ENCODE measurements around the gene TEP1. TPM values are rescaled to one million over a fixed set of nuclear protein-coding genes. Genes with fewer than 3 reads are reported as not detected.

The TEP1 gene
- total and polyA plus RNA-seq, 10 of the 15 experiments (the other 5 are each of a cell fraction or from before 2014, with no cell fraction given), result 3.3 to 29.7 (median 16.8) TPM

- peak; percentile 62 to 72 (median 68) for TF ChIP-seq CTCF (IDR thresholded peaks at IDR 0.05 in 2 of 3, conservative IDR thresholded peaks at IDR 0.05 in 1 of 3; ENCODE audit: control insufficient read depth in 2 of 3, extremely low read depth in 1 of 3, insufficient read depth in 1 of 3, low read depth in 3 of 3, low read length in 3 of 3)
- no peak for TF ChIP-seq STAT1 (conservative IDR thresholded peaks at IDR 0.05)
- no peak for TF ChIP-seq BCL11A (IDR thresholded peaks at IDR 0.05; ENCODE audit: low read depth, low read length)
Observed at GRCh38 chr14:20415782-20416206, 2.5 kb upstream of the TEP1 start (continued).

DNA sequence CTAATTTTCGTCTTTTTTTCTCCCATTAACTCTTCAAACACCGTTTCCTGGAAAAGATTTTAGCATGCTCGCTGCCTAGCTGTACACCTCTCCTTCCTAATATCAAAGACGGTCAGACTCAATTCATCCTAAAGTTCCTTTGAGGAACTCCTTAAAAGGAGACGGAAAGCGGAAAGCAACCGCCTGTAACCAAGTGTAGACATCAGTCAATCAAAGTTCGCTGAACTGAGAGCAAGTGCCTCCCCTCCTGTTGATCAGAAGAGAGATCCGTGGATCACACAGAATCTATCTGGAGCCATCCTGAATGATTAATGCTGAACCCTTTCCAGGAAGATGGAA is 412 bp upstream of the TEP1 start:
- CTCF ChIA-PET, result interaction anchor here (0.9 to 4.4 kb wide), 15 partner anchors 12 to 277 kb away, joined by 3 to 91 read pairs (median 20); partner anchors contain the start of genes APEX1, CCNB1IP1, OSGEP and PARP2
- H3K9ac ChIP-seq (ENCODE audit: control insufficient read depth, insufficient read depth, low read length), result peak overlapping the region; percentile 91
- SMC1A ChIA-PET (ENCODE audit: uncharacterized antibody, unreplicated experiment), result interaction anchor here (0.7 to 3.8 kb wide), 15 partner anchors 8 to 270 kb away, joined by 3 to 56 read pairs (median 13); partner anchors contain the start of genes APEX1, CCNB1IP1, OSGEP and PARP2
- H3K79me2 ChIP-seq (ENCODE audit: control insufficient read depth, insufficient read depth, low read length), result peaks cover 11% of the 10 kb centered on the region
- H3K9me3 ChIP-seq (replicated peaks; ENCODE audit: control insufficient read depth, insufficient read depth, low read length), result no peaks in the 10 kb centered on the region
- no peaks in the 10 kb centered on the region for H4K20me1 ChIP-seq (ENCODE audit: control insufficient read depth, insufficient read depth)
- in situ Hi-C loops (cut with MboI) (loop anchor here (5.0 kb wide), 1 partner anchor 199 kb away; no protein-coding TSS in a partner anchor), intact Hi-C loops (cut with micrococcal nuclease; ENCODE audit: unreplicated experiment) (loop anchor here (1.0 to 5.0 kb wide), 7 partner anchors 14 to 269 kb away; partner anchors contain the start of genes APEX1, OSGEP, PARP2 and RNASE4)
- no peaks in the 10 kb centered on the region for H3K27me3 ChIP-seq (replicated peaks in 1 of 2; ENCODE audit: control insufficient read depth in 2 of 2, insufficient read depth in 2 of 2, low read length in 1 of 2)
- no peaks in the 10 kb centered on the region for H3K36me3 ChIP-seq (ENCODE audit: control insufficient read depth in 2 of 2, insufficient read depth in 2 of 2, low read length in 1 of 2)
- no peak for DNase-seq (ENCODE audit: low read depth, low spot score)
- TSS peak; percentile 94 for BruUV-seq (replicated peaks)
- 0% methylated on average over 9 of the region's 9 CpGs for WGBS (ENCODE audit: insufficient coverage, insufficient replicate concordance, low lambda C conversion rate, missing lambda C conversion rate)
- peak overlapping the region; percentile 94 for H3K27ac ChIP-seq (ENCODE audit: control insufficient read depth, insufficient read depth)
- POLR2A ChIA-PET, result interaction anchor here (0.5 to 3.7 kb wide), 10 partner anchors 9 to 86 kb away, joined by 3 to 29 read pairs (median 5); partner anchors contain the start of genes APEX1, OSGEP, PARP2 and PIP4P1
- peak overlapping the region; percentile 83 for H3K4me2 ChIP-seq (ENCODE audit: control insufficient read depth, insufficient read depth)
- ATAC-seq, result peak; percentile 55
- peak overlapping the region; percentile 99 for H3K4me3 ChIP-seq
- peaks cover 4% of the 10 kb centered on the region for H3K4me1 ChIP-seq (ENCODE audit: control insufficient read depth, insufficient read depth, low read length)
- RAD21 ChIA-PET (ENCODE audit: unreplicated experiment), result interaction anchor here (0.8 to 6.5 kb wide), 13 partner anchors 10 to 266 kb away, joined by 3 to 78 read pairs (median 5); partner anchors contain the start of genes APEX1, OSGEP, PARP2 and PIP4P1
- no peak for FAIRE-seq
- peak overlapping the region; percentile 67 for H2AFZ ChIP-seq (ENCODE audit: control insufficient read depth, low read depth, low read length)
- TF ChIP-seq, protein P1, sequence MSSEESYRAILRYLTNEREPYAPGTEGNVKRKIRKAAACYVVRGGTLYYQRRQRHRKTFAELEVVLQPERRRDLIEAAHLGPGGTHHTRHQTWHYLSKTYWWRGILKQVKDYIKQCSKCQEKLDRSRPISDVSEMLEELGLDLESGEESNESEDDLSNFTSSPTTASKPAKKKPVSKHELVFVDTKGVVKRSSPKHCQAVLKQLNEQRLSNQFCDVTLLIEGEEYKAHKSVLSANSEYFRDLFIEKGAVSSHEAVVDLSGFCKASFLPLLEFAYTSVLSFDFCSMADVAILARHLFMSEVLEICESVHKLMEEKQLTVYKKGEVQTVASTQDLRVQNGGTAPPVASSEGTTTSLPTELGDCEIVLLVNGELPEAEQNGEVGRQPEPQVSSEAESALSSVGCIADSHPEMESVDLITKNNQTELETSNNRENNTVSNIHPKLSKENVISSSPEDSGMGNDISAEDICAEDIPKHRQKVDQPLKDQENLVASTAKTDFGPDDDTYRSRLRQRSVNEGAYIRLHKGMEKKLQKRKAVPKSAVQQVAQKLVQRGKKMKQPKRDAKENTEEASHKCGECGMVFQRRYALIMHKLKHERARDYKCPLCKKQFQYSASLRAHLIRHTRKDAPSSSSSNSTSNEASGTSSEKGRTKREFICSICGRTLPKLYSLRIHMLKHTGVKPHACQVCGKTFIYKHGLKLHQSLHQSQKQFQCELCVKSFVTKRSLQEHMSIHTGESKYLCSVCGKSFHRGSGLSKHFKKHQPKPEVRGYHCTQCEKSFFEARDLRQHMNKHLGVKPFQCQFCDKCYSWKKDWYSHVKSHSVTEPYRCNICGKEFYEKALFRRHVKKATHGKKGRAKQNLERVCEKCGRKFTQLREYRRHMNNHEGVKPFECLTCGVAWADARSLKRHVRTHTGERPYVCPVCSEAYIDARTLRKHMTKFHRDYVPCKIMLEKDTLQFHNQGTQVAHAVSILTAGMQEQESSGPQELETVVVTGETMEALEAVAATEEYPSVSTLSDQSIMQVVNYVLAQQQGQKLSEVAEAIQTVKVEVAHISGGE (CRISPR knock-in tag; IDR thresholded peaks at IDR 0.05), result no peak
- TF ChIP-seq SMAD5 (IDR thresholded peaks at IDR 0.05; ENCODE audit: low read depth) (0 out of 2 replicates have a peak, but pooled peaks have one; percentile 17), PBX3 (IDR thresholded peaks at IDR 0.05; ENCODE audit: insufficient replicate concordance, low read depth, low read length) (peak; percentile 88), HDGF (IDR thresholded peaks at IDR 0.05) (no peak), ELK1 (IDR thresholded peaks at IDR 0.05; ENCODE audit: low read depth, low read length) (peak; percentile 37; the same call in 1 of the 2 replicates), PAX8 (IDR thresholded peaks at IDR 0.05) (0 out of 2 replicates have a peak, but pooled peaks have one; percentile 45), NFXL1 (IDR thresholded peaks at IDR 0.05; ENCODE audit: borderline replicate concordance) (no peak)
